GM19043 (cell line): ENCODE results near the gene COMMD9.

Experiments
- ATAC-seq: cut with Tn5 transposase; IDR thresholded peaks from one replicate; pipeline ENCODE4 v1.9.1; 2021; ENCODE audit warnings: low read depth; ENCODE audit not compliant: unreplicated experiment

COMMD9 gene

GRCh38 chr11:36300650-36301049 is 11.4 kb upstream of the COMMD9 start:
- ATAC-seq, result no peak

GRCh38 chr11:36296884-36297543 is 7.8 kb upstream of the COMMD9 start:
- ATAC-seq, result no peak

GRCh38 chr11:36295926-36296325 is 6.7 kb upstream of the COMMD9 start, which contains the start of gene PRR5L:
Gene PRR5L (plus strand): TSS chr11:36296288. CDS start chr11:36401122, 104,834 bp downstream.
- no peak for ATAC-seq

- ATAC-seq, result no peak
Measured at GRCh38 chr11:36292311-36292722, 3.1 kb upstream of the COMMD9 start.

- no peak for ATAC-seq
Measured at GRCh38 chr11:36288442-36289225, 590 bp downstream of the COMMD9 start.

- no peak for ATAC-seq
Measured at GRCh38 chr11:36282926-36283325, 6.3 kb downstream of the COMMD9 start.

GRCh38 chr11:36281850-36282249 is 7.4 kb downstream of the COMMD9 start:
- ATAC-seq, result no peak

GRCh38 chr11:36280531-36280930 is 8.7 kb downstream of the COMMD9 start:
- ATAC-seq, result no peak

GRCh38 chr11:36278531-36279282 is 10.5 kb downstream of the COMMD9 start:
- no peak for ATAC-seq

GRCh38 chr11:36274414-36274813 is 14.8 kb downstream of the COMMD9 start:
- ATAC-seq, result no peak

- no peak for ATAC-seq
Measured at GRCh38 chr11:36273110-36273509, 16.1 kb downstream of the COMMD9 start.

- ATAC-seq, result no peak
Measured at GRCh38 chr11:36271794-36272407, 17.3 kb downstream of the COMMD9 start.

GRCh38 chr11:36270701-36271100 is 18.5 kb downstream of the COMMD9 start:
- no peak for ATAC-seq

GRCh38 chr11:36268337-36268985 is 20.8 kb downstream of the COMMD9 start:
- no peak for ATAC-seq

GRCh38 chr11:36266767-36267166 is 22.5 kb downstream of the COMMD9 start:
- ATAC-seq, result no peak

GRCh38 chr11:36265793-36266628 is 23.2 kb downstream of the COMMD9 start:
- no peak for ATAC-seq

- ATAC-seq, result no peak
Measured at GRCh38 chr11:36264973-36265344, 24.3 kb downstream of the COMMD9 start.

- no peak for ATAC-seq
Measured at GRCh38 chr11:36264011-36264972, 24.9 kb downstream of the COMMD9 start.
